GM18517 (cell line): ENCODE data around the gene GFER.

Experiments used
- ATAC-seq: cut with Tn5 transposase; IDR thresholded peaks from one replicate; pipeline ENCODE4 v1.9.1; 2021; ENCODE audit warnings: mild to moderate bottlenecking, moderate library complexity; ENCODE audit not compliant: unreplicated experiment

The GFER gene

GRCh38 chr16:1974157-1975070 lies 9.6 kb upstream of the GFER start:
- no peak for ATAC-seq

GRCh38 chr16:1975432-1976215 lies 8.4 kb upstream of the GFER start:
- no peak for ATAC-seq

- ATAC-seq = no peak
Observed at GRCh38 chr16:1976216-1976520, 7.8 kb upstream of the GFER start.

GRCh38 chr16:1976951-1977874 lies 6.8 kb upstream of the GFER start:
- ATAC-seq = no peak

GRCh38 chr16:1977875-1978268 lies 6.1 kb upstream of the GFER start:
- ATAC-seq = no peak

GRCh38 chr16:1978476-1979120 lies 5.4 kb upstream of the GFER start:
- no peak for ATAC-seq

- ATAC-seq = no peak
Observed at GRCh38 chr16:1979271-1980029, 4.5 kb upstream of the GFER start.

- ATAC-seq = no peak
Observed at GRCh38 chr16:1980030-1980769, 3.8 kb upstream of the GFER start.

GRCh38 chr16:1980770-1981087 lies 3.3 kb upstream of the GFER start:
- ATAC-seq = no peak

GRCh38 chr16:1981398-1981836 lies 2.6 kb upstream of the GFER start, which contains the start of gene NOXO1:
Gene NOXO1, minus strand, starts transcription at chr16:1981469. Its CDS starts 290 bp downstream, at chr16:1981179.
- no peak for ATAC-seq

GRCh38 chr16:1982013-1982433 lies 2.0 kb upstream of the GFER start:
- ATAC-seq = no peak

GRCh38 chr16:1982991-1983543 lies 926 bp upstream of the GFER start:
- no peak for ATAC-seq

GRCh38 chr16:1984347-1985225 lies 593 bp downstream of the GFER start:
- ATAC-seq = peak; percentile 3

- no peak for ATAC-seq
Observed at GRCh38 chr16:1985466-1986150, 1.6 kb downstream of the GFER start.

GRCh38 chr16:1987198-1987597 lies 3.2 kb downstream of the GFER start:
- ATAC-seq = no peak

GRCh38 chr16:1989209-1990100 lies 5.5 kb downstream of the GFER start, which contains the start of gene SYNGR3:
Gene SYNGR3, plus strand, starts transcription at chr16:1989970. Its CDS starts 133 bp downstream, at chr16:1990103.
- no peak for ATAC-seq
